ENCODE results near the gene PPIL4. TPM values are rescaled to one million over a fixed set of nuclear protein-coding genes. Genes with fewer than 3 reads are reported as not detected.

PPIL4 gene
- total RNA-seq, 1 experiment from 2014 or later = 27.7 TPM

DNA sequence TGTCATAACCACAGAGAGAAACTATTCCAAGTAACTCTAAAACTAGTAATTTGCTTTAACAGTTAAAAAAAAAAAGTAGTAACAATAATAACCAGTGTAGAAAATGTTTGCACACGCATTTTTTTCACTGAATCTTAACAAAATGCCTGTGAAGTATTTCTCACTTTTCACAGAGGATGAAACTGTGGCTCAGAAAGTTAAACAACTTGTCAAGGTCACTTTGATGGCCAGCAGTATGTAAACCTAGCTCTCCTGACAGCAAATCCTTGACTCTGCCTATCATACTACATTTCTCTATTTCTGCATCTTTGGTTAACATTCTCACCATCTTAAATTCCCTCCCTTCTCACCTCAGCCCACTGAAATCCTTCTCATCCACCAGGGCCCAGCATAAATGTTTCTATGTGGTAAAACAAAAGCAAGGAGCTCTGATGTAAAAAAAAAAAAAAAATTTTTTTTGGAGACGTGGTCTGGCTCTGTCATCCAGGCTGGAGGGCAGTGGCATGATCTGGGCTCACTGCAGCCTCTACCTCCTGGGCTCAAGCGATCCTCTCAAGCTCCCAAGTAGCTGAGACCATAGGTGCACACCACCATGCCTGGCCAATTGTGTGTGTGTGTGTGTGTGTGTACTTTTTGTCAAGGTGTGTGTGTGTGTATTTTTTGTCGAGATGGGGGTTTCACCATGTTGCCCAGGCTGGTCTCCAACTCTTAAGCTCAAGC lies 34.9 kb downstream of the PPIL4 start:
- Mint-ChIP-seq H3K4me1 (peaks cover 14% of the 10 kb centered on the region), H3K27ac (peak overlapping the region; percentile 42; the same call in 1 of the 2 replicates), H3K4me3 (no peak overlapping the region), H3K36me3 (peaks cover 4% of the 10 kb centered on the region; the same call in 1 of the 2 replicates), H3K27me3 (ENCODE audit: low read depth) (no peaks in the 10 kb centered on the region), H3K9me3 (no peaks in the 10 kb centered on the region)
- TF ChIP-seq HMGA2 (CRISPR knock-in tag; IDR thresholded peaks at IDR 0.05) = no peak
- no peak for TF ChIP-seq TEAD4 (CRISPR knock-in tag; IDR thresholded peaks at IDR 0.05)
- no peak for TF ChIP-seq FOXP4 (CRISPR knock-in tag; IDR thresholded peaks at IDR 0.05)
- TF ChIP-seq ZNF416 (CRISPR knock-in tag; IDR thresholded peaks at IDR 0.05) = no peak
- TF ChIP-seq ETV6 (CRISPR knock-in tag; IDR thresholded peaks at IDR 0.05) = no peak
- TF ChIP-seq, protein P1, sequence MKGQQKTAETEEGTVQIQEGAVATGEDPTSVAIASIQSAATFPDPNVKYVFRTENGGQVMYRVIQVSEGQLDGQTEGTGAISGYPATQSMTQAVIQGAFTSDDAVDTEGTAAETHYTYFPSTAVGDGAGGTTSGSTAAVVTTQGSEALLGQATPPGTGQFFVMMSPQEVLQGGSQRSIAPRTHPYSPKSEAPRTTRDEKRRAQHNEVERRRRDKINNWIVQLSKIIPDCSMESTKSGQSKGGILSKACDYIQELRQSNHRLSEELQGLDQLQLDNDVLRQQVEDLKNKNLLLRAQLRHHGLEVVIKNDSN (CRISPR knock-in tag; IDR thresholded peaks at IDR 0.05) = no peak
- no peak for TF ChIP-seq IRF1 (CRISPR knock-in tag; IDR thresholded peaks at IDR 0.05)
- TF ChIP-seq, protein P2, sequence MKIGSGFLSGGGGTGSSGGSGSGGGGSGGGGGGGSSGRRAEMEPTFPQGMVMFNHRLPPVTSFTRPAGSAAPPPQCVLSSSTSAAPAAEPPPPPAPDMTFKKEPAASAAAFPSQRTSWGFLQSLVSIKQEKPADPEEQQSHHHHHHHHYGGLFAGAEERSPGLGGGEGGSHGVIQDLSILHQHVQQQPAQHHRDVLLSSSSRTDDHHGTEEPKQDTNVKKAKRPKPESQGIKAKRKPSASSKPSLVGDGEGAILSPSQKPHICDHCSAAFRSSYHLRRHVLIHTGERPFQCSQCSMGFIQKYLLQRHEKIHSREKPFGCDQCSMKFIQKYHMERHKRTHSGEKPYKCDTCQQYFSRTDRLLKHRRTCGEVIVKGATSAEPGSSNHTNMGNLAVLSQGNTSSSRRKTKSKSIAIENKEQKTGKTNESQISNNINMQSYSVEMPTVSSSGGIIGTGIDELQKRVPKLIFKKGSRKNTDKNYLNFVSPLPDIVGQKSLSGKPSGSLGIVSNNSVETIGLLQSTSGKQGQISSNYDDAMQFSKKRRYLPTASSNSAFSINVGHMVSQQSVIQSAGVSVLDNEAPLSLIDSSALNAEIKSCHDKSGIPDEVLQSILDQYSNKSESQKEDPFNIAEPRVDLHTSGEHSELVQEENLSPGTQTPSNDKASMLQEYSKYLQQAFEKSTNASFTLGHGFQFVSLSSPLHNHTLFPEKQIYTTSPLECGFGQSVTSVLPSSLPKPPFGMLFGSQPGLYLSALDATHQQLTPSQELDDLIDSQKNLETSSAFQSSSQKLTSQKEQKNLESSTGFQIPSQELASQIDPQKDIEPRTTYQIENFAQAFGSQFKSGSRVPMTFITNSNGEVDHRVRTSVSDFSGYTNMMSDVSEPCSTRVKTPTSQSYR (CRISPR knock-in tag; IDR thresholded peaks at IDR 0.05) = no peak
- no peak for TF ChIP-seq NR2C2 (CRISPR knock-in tag; IDR thresholded peaks at IDR 0.05)
- TF ChIP-seq NFATC4 (CRISPR knock-in tag; IDR thresholded peaks at IDR 0.05) = no peak
- TF ChIP-seq ZMAT4 (CRISPR knock-in tag; IDR thresholded peaks at IDR 0.05) = no peak
- no peak for TF ChIP-seq PREB (CRISPR knock-in tag; IDR thresholded peaks at IDR 0.05; ENCODE audit: borderline replicate concordance)
- no peak for DNase-seq (ENCODE audit: low spot score)
- ChIA-PET CTCF (interaction anchor here (0.6 kb wide), 1 partner anchor 1320 kb away, joined by 3 read pairs; no protein-coding TSS in a partner anchor), POLR2A (no interaction called here)
- no peak for ATAC-seq

- Mint-ChIP-seq H3K36me3 (peaks cover 8% of the 10 kb centered on the region; the same call in 1 of the 2 replicates), H3K27ac (0 out of 2 replicates have a peak overlapping the region, but pooled peaks have one; percentile 2), H3K4me3 (no peak overlapping the region), H3K4me1 (peaks cover 14% of the 10 kb centered on the region), H3K27me3 (ENCODE audit: low read depth) (no peaks in the 10 kb centered on the region), H3K9me3 (no peaks in the 10 kb centered on the region)
- DNase-seq (ENCODE audit: low spot score) (no peak), ATAC-seq (no peak)
- POLR2A ChIA-PET = no interaction called here
- CTCF ChIA-PET = interaction anchor here (0.6 kb wide), 1 partner anchor 13 kb away, joined by 3 read pairs; no protein-coding TSS in a partner anchor
- TF ChIP-seq NFYB (CRISPR knock-in tag; conservative IDR thresholded peaks at IDR 0.05; ENCODE audit: low read depth) (no peak), ZNF138 (CRISPR knock-in tag; conservative IDR thresholded peaks at IDR 0.05) (no peak), SP1 (CRISPR knock-in tag; conservative IDR thresholded peaks at IDR 0.05) (no peak), AR (CRISPR knock-in tag; IDR thresholded peaks at IDR 0.05) (no peak), SMAD4 (CRISPR knock-in tag; IDR thresholded peaks at IDR 0.05) (no peak), ZNF317 (CRISPR knock-in tag; IDR thresholded peaks at IDR 0.05; ENCODE audit: borderline replicate concordance, low read depth) (no peak), HMGA2 (CRISPR knock-in tag; IDR thresholded peaks at IDR 0.05) (no peak), CBFB (CRISPR knock-in tag; IDR thresholded peaks at IDR 0.05; ENCODE audit: low read depth) (no peak), PRRX2 (CRISPR knock-in tag; IDR thresholded peaks at IDR 0.05) (no peak), RELA (CRISPR knock-in tag; IDR thresholded peaks at IDR 0.05; ENCODE audit: borderline replicate concordance) (no peak), FOXK1 (CRISPR knock-in tag; IDR thresholded peaks at IDR 0.05) (no peak)
- TF ChIP-seq, protein P3, sequence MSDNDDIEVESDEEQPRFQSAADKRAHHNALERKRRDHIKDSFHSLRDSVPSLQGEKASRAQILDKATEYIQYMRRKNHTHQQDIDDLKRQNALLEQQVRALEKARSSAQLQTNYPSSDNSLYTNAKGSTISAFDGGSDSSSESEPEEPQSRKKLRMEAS (CRISPR knock-in tag; IDR thresholded peaks at IDR 0.05) = no peak
These were observed 37.4 kb downstream of the PPIL4 start for GRCh38 chr6:149508485-149508884.

All from WTC11 (cell line).